Activated T-helper 1 cell treated with anti-CD3 and anti-CD28 coated beads, Interleukin-2, amount 50 U/mL, for 16 hours (primary cell): ENCODE results near the gene RXYLT1.
"Not testable (repeated sequence)": the region's sequence is repeated elsewhere in the genome, so short reads cannot be mapped to it uniquely, and the experiment has no call there.

Experiments used
- DNase-seq, 2 donors: peaks; one replicate each; pipeline ENCODE4 v3.0.0-alpha.2; 2020; ENCODE audit warnings: low read depth in 1 of 2, low spot score in 1 of 2

The RXYLT1 gene

GRCh38 chr12:63779498-63780481 is at the start of gene RXYLT1:
TSS of gene RXYLT1 (plus strand) at chr12:63779909. CDS start at chr12:63779961, 52 bp downstream.
- peak; percentile 71 to 76 for DNase-seq

- DNase-seq = not testable (repeated sequence)
These were observed 46.9 kb upstream of the RXYLT1 start for GRCh38 chr12:63732779-63733178.

- DNase-seq = not testable (repeated sequence)
These were observed 46.1 kb upstream of the RXYLT1 start for GRCh38 chr12:63733585-63733984.

GRCh38 chr12:63740551-63740950 is 39.2 kb upstream of the RXYLT1 start:
- DNase-seq = not testable (repeated sequence)

GRCh38 chr12:63741431-63741830 is 38.3 kb upstream of the RXYLT1 start:
- DNase-seq = not testable (repeated sequence)

GRCh38 chr12:63744110-63744509 is 35.6 kb upstream of the RXYLT1 start:
- not testable (repeated sequence) for DNase-seq

- DNase-seq = not testable (repeated sequence)
These were observed 33.2 kb upstream of the RXYLT1 start for GRCh38 chr12:63746470-63746869.

GRCh38 chr12:63747136-63747535 is 32.6 kb upstream of the RXYLT1 start:
- not testable (repeated sequence) for DNase-seq

GRCh38 chr12:63747553-63747952 is 32.2 kb upstream of the RXYLT1 start:
- no peak for DNase-seq

- no peak for DNase-seq
These were observed 27.4 kb upstream of the RXYLT1 start for GRCh38 chr12:63752283-63752682.

- no peak for DNase-seq
These were observed 26.9 kb upstream of the RXYLT1 start for GRCh38 chr12:63752841-63753240.

GRCh38 chr12:63753743-63754142 is 26.0 kb upstream of the RXYLT1 start:
- DNase-seq = no peak

- no peak for DNase-seq
These were observed 15.2 kb upstream of the RXYLT1 start for GRCh38 chr12:63764481-63764880.

- DNase-seq = no peak
These were observed 13.2 kb upstream of the RXYLT1 start for GRCh38 chr12:63766498-63766897.

GRCh38 chr12:63770375-63770774 is 9.3 kb upstream of the RXYLT1 start:
- no peak for DNase-seq

GRCh38 chr12:63777340-63777739 is 2.4 kb upstream of the RXYLT1 start:
- DNase-seq = no peak

GRCh38 chr12:63782466-63782865 is 2.8 kb downstream of the RXYLT1 start:
- DNase-seq = no peak

GRCh38 chr12:63787306-63787705 is 7.6 kb downstream of the RXYLT1 start:
- DNase-seq = no peak

- no peak for DNase-seq
These were observed 10.9 kb downstream of the RXYLT1 start for GRCh38 chr12:63790608-63790945.

GRCh38 chr12:63792338-63792737 is 12.6 kb downstream of the RXYLT1 start:
- DNase-seq = no peak

GRCh38 chr12:63795032-63795687 is 15.5 kb downstream of the RXYLT1 start:
- DNase-seq = no peak

- no peak for DNase-seq
These were observed 16.2 kb downstream of the RXYLT1 start for GRCh38 chr12:63795944-63796343.
